NCI-H146 treated with DMSO at 0.1 percent for 48 hours (cell line): Measurements from ENCODE around the gene CEP78.

Experiments
- DNase-seq: peaks from one replicate; lab custom pipeline; 2025; ENCODE audit not compliant: unreplicated experiment; lab: John Stamatoyannopoulos, UW

The CEP78 gene

GRCh38 chr9:78306222-78307076 lies 70.6 kb downstream of the CEP78 start:
- no peak for DNase-seq

- DNase-seq: no peak
Measured at GRCh38 chr9:78307360-78307759, 71.5 kb downstream of the CEP78 start.

- no peak for DNase-seq
Measured at GRCh38 chr9:78309066-78309465, 73.2 kb downstream of the CEP78 start.

GRCh38 chr9:78311075-78311474 lies 75.2 kb downstream of the CEP78 start:
- DNase-seq: no peak

GRCh38 chr9:78311886-78312524 lies 76.1 kb downstream of the CEP78 start:
- DNase-seq: no peak

GRCh38 chr9:78314550-78314949 lies 78.7 kb downstream of the CEP78 start:
- no peak for DNase-seq

GRCh38 chr9:78314953-78315870 lies 79.3 kb downstream of the CEP78 start:
- no peak for DNase-seq

- no peak for DNase-seq
Measured at GRCh38 chr9:78316166-78316892, 80.5 kb downstream of the CEP78 start.

- no peak for DNase-seq
Measured at GRCh38 chr9:78319197-78320029, 83.5 kb downstream of the CEP78 start.

- DNase-seq: no peak
Measured at GRCh38 chr9:78320030-78320693, 84.3 kb downstream of the CEP78 start.

- DNase-seq: no peak
Measured at GRCh38 chr9:78320875-78321496, 85.1 kb downstream of the CEP78 start.

GRCh38 chr9:78321505-78321904 lies 85.6 kb downstream of the CEP78 start:
- DNase-seq: no peak

- no peak for DNase-seq
Measured at GRCh38 chr9:78324068-78324650, 88.3 kb downstream of the CEP78 start.

- no peak for DNase-seq
Measured at GRCh38 chr9:78324682-78325081, 88.8 kb downstream of the CEP78 start.

- DNase-seq: no peak
Measured at GRCh38 chr9:78325343-78325742, 89.5 kb downstream of the CEP78 start.

- no peak for DNase-seq
Measured at GRCh38 chr9:78325846-78326360, 90.0 kb downstream of the CEP78 start.

- DNase-seq: no peak
Measured at GRCh38 chr9:78326564-78326963, 90.7 kb downstream of the CEP78 start.
